T-helper 2 cell (primary cell): ENCODE measurements around the gene TULP4.
"Not testable (repeated sequence)": the region's sequence is repeated elsewhere in the genome, so short reads cannot be mapped to it uniquely, and the experiment has no call there.

Experiments
- DNase-seq, 5 experiments: peaks; one replicate each; pipeline versions ENCODE4 v3.0.0 to v3.0.0-alpha.2; 2012 to 2022

Gene TULP4

GRCh38 chr6:158361068-158361467 is 48.8 kb downstream of the TULP4 start:
- no peak for DNase-seq

- no peak for DNase-seq
Observed at GRCh38 chr6:158361961-158362669, 49.9 kb downstream of the TULP4 start.

- DNase-seq: peak in 1 of 5 experiments; percentile 17
Observed at GRCh38 chr6:158366363-158366762, 54.1 kb downstream of the TULP4 start.

GRCh38 chr6:158367816-158368215 is 55.6 kb downstream of the TULP4 start:
- no peak for DNase-seq

- no peak for DNase-seq
Observed at GRCh38 chr6:158369241-158369640, 57.0 kb downstream of the TULP4 start.

- no peak for DNase-seq
Observed at GRCh38 chr6:158370805-158371204, 58.5 kb downstream of the TULP4 start.

GRCh38 chr6:158371261-158371660 is 59.0 kb downstream of the TULP4 start:
- DNase-seq: no peak

- no peak for DNase-seq
Observed at GRCh38 chr6:158372574-158372973, 60.3 kb downstream of the TULP4 start.

GRCh38 chr6:158373214-158373613 is 60.9 kb downstream of the TULP4 start:
- no peak for DNase-seq

GRCh38 chr6:158374020-158374419 is 61.8 kb downstream of the TULP4 start:
- no peak for DNase-seq

GRCh38 chr6:158376631-158377081 is 64.4 kb downstream of the TULP4 start:
- DNase-seq: no peak

GRCh38 chr6:158377860-158378259 is 65.6 kb downstream of the TULP4 start:
- no peak for DNase-seq

GRCh38 chr6:158379336-158379735 is 67.1 kb downstream of the TULP4 start:
- DNase-seq: no peak

- no peak for DNase-seq
Observed at GRCh38 chr6:158381214-158381613, 68.9 kb downstream of the TULP4 start.

- no peak for DNase-seq
Observed at GRCh38 chr6:158382491-158382890, 70.2 kb downstream of the TULP4 start.

- no peak for DNase-seq
Observed at GRCh38 chr6:158383057-158383456, 70.8 kb downstream of the TULP4 start.

- DNase-seq: no peak
Observed at GRCh38 chr6:158383542-158383941, 71.3 kb downstream of the TULP4 start.

GRCh38 chr6:158384671-158385110 is 72.4 kb downstream of the TULP4 start:
- no peak for DNase-seq

- DNase-seq: peak in 1 of 5 experiments; percentile 47
Observed at GRCh38 chr6:158387036-158387435, 74.8 kb downstream of the TULP4 start.

GRCh38 chr6:158387578-158387977 is 75.3 kb downstream of the TULP4 start:
- DNase-seq: peak in 1 of 5 experiments; percentile 41

- peak in 1 of 5 experiments; percentile 52 for DNase-seq
Observed at GRCh38 chr6:158388727-158389126, 76.5 kb downstream of the TULP4 start.

- DNase-seq: peak in 1 of 5 experiments; percentile 9
Observed at GRCh38 chr6:158389193-158389919, 77.1 kb downstream of the TULP4 start.

GRCh38 chr6:158391276-158391675 is 79.0 kb downstream of the TULP4 start:
- DNase-seq: no peak

- not testable (repeated sequence) for DNase-seq
Observed at GRCh38 chr6:158391977-158392376, 79.7 kb downstream of the TULP4 start.
